ENCODE measurements around the gene ELOVL1. TPM values are rescaled to one million over a fixed set of nuclear protein-coding genes. Genes with fewer than 3 reads are reported as not detected.

Gene ELOVL1
- total and polyA plus RNA-seq, 2 of the 13 experiments (the other 11 are each of a cell fraction or from before 2014, with no cell fraction given), result 55.2 to 77.4 TPM

- TF ChIP-seq TCF12 (IDR thresholded peaks at IDR 0.05) (no peak), TCF12 (CRISPR knock-in tag; IDR thresholded peaks at IDR 0.05) (no peak), KLF13 (CRISPR knock-in tag; IDR thresholded peaks at IDR 0.05) (no peak), ZNF574 (CRISPR knock-in tag; IDR thresholded peaks at IDR 0.05) (0 out of 2 replicates have a peak, but pooled peaks have one; percentile 10), PCBP2 (optimal IDR thresholded peaks at IDR 0.05; ENCODE audit: low read depth, low read length, poor library complexity, severe bottlenecking) (no peak), GATAD1 (CRISPR knock-in tag; IDR thresholded peaks at IDR 0.05) (no peak), SMARCE1 (IDR thresholded peaks at IDR 0.05; ENCODE audit: borderline replicate concordance) (no peak), CREM (IDR thresholded peaks at IDR 0.05) (no peak), CREM (CRISPR knock-in tag; IDR thresholded peaks at IDR 0.05) (no peak), ZKSCAN5 (CRISPR knock-in tag; IDR thresholded peaks at IDR 0.05) (no peak), POLR2A (IDR thresholded peaks at IDR 0.05; ENCODE audit: insufficient read depth in 1 of 2, low read depth in 2 of 2, low read length in 2 of 2) (no peak), ZMYM2 (CRISPR knock-in tag; IDR thresholded peaks at IDR 0.05) (no peak), ZNF841 (CRISPR knock-in tag; IDR thresholded peaks at IDR 0.05; ENCODE audit: borderline replicate concordance) (no peak), ZFP82 (CRISPR knock-in tag; IDR thresholded peaks at IDR 0.05; ENCODE audit: borderline replicate concordance) (no peak), ZNF780A (CRISPR knock-in tag; IDR thresholded peaks at IDR 0.05) (no peak), ZNF235 (CRISPR knock-in tag; IDR thresholded peaks at IDR 0.05; ENCODE audit: borderline replicate concordance) (no peak), RBM22 (optimal IDR thresholded peaks at IDR 0.05; ENCODE audit: low read length) (peak; percentile 61), MZF1 (CRISPR knock-in tag; IDR thresholded peaks at IDR 0.05; ENCODE audit: borderline replicate concordance) (no peak), ESRRA (CRISPR knock-in tag; IDR thresholded peaks at IDR 0.05; ENCODE audit: low read depth) (0 out of 2 replicates have a peak, but pooled peaks have one; percentile 7), ZNF503 (CRISPR knock-in tag; IDR thresholded peaks at IDR 0.05) (no peak), GABPB1 (CRISPR knock-in tag; IDR thresholded peaks at IDR 0.05) (no peak), NFAT5 (CRISPR knock-in tag; IDR thresholded peaks at IDR 0.05) (no peak)
These were observed 19.4 kb downstream of the ELOVL1 start (continued) for GRCh38 chr1:43348343-43348808.
